HG03442 (cell line): ENCODE measurements around the gene BRI3BP.
"Not testable (repeated sequence)": the region's sequence is repeated elsewhere in the genome, so short reads cannot be mapped to it uniquely, and the experiment has no call there.

Experiments used
- ATAC-seq: cut with Tn5 transposase; IDR thresholded peaks from one replicate; pipeline ENCODE4 v1.9.1; 2021; ENCODE audit warnings: mild to moderate bottlenecking, moderate library complexity; ENCODE audit not compliant: unreplicated experiment

BRI3BP gene

DNA sequence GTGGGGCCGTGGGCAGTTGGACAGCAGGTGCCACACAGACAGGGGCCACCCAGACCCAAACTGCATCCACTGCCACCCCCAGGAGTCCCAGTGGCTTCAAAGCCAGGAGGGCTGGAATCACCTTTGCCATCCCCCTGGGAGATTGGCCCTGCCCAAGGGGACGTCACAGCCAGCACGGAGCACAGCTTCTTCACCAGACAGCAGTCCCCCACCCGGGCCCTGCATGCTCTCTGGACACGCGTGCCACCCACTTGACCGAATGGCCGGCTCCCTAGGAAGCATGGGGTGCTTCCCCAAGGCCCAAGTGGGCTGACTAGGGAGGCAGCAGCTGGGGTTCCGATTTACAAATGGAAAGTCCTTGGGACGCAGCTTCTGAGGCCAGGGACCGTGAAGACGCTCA lies 21.8 kb upstream of the BRI3BP start:
- no peak for ATAC-seq

DNA sequence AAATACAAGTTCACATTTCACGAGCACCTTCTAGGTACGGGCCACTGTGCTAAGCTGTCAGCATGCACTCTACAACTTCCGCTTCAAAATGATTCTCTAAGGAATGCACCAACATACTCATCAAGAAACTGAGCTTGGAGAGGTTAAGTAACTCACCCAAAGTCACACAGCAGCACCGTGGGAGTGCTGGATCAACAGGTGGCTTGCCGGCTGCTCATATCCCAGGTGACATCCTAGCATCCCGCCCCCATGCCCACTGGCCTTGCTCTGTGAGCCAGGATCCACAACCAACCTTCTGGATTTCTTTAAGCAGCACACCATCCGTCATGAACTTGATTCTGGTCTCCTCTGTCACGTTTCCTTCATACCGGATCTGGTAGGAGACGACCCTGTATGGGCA lies 21.2 kb upstream of the BRI3BP start:
- no peak for ATAC-seq

DNA sequence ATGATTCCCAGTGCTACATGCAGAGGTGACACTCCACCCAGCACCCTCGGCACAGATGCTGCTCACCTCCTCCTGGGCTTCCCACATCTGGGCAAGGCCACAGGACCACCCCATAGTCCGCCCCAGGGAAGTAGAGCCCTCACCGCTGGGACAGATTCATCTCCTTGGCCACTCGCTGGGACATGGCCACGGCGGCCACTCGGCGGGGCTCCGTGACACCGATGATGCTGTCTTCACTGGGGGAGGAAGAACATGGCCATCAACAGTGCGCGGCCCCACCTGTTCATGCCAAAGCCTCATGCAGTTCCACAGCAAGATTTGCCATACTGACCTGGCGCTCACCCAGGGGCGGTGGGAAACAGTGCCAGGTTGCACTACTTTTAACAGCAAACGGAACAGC lies 18.2 kb upstream of the BRI3BP start:
- no peak for ATAC-seq

DNA sequence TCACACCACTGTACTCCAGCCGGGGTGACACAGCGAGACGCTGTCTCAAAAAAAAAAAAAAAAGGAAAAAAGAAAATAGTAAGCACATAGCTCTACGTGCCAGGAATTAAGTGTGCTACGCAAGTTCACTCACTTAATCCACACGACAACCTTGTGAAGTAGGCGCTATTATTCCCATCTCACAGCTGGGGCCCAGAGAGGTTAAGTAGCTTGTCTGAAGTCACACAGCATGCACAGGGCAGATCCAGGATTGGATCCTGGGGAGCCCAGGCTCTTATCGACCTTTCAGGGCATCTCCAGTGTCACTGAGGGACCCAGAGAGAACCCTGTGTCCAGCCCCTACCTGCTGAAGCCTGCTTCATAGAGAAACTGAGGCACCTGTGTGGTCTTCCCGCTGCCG lies 16.4 kb upstream of the BRI3BP start:
- no peak for ATAC-seq

DNA sequence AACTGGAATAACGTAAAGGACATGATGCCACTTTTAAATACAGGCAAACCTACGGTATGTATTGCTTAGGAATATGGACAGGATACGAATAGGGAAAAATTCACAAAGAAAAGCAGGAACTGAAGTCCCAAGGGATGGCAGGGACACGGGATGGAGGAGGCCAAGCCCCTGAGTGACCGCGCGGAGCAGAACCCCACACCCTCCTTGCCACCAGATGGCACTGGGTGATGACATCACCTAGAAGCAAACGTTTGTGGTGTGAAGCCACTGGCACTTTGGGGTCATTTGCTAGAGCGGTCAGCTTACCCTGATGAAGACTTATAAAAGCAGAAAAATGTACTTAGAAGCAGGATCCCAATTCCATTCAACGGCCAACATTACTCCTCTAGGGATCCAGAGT lies 13.9 kb upstream of the BRI3BP start:
- no peak for ATAC-seq

DNA sequence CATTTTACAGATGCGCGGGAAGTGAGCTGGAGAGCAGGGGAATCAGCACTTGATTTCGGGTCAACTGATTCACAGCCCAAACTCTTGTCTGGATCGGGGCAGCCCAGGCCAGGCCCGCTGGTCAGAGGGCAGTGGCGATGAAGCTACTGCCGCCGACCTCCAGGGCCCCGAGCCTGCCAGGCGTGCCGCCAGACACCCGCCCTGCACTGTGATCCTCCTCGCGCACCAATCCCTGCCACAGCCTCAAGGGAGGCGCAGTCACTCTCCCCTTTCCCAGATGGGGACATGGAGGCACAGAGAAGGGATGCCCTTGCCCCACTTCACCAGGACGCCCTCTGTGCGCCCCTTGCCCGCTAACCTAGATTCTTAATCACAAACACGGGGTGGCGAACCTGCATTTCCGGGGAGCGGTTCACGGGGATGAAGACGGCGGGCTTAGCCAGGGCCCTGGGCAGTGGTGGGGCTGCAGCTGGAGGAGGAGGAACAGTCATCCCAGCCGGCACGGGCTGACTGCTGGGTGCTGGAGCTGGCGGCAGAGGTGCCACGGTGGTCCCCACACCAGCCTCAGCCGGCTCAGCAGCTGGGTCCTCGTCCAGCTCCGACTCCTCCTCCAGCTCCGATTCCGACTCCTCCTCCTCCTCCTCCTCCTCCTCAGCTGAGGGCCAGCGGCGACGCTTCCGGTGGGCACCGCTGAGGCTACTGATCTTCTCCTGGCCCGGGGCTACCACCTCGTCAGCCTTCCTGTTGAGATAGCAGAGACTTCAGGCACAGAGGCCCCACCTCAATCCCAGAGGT lies 13.2 kb upstream of the BRI3BP start:
- no peak for ATAC-seq

DNA sequence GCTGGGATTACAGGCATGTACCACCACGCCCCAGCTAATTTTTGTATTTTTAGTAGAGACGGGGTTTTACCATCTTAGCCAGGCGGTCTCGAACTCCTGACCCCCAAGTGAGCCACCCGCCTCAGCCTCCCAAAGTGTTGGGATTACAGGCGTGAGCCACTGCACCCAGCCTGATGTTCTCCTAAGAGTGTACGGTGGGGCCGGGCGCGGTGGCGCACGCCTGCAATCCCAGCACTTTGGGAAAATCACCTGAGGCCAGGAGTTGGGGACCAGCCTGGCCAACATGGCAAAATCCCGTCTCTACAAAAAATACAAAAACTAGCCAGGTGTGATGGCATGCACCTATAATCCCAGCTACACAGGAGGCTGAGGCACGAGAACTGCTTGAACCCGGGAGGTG lies 6.6 kb upstream of the BRI3BP start:
- not testable (repeated sequence) for ATAC-seq

DNA sequence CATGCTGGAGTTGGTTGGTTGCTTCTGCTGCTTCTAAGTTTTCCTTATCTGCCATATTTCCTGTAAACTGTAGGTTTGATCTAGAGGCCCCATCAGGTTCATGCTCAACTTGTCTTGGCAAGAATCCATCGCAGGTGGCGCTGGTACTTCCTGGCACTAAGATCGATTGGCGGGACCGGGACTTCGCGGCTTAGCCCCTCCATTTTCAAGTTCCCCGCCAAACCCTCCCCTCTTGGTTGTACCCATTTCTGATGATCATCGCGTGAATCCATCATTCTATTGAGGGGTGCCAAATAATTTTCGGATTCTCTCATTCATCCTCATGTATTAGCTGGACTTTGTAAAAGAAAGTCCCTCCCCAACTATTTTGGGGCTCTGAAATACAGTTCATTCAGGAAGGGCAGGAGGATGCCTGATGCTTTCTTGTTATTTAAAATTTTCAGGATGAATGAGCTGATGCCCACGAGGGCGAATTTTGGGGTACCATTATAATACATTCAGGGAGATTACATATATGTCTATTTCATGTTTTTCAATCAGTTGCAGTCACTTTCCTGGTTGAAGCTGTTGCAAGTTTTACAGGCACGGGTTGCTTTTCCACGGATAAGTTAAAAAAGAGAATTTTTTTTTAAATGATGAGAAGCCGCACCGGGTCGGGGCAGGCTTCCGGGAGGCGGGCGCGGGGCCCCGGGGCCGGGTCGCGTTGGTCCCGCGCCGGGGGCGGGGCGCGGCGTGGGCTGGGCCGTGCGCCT lies 395 bp upstream of the BRI3BP start:
- ATAC-seq, result no peak

DNA sequence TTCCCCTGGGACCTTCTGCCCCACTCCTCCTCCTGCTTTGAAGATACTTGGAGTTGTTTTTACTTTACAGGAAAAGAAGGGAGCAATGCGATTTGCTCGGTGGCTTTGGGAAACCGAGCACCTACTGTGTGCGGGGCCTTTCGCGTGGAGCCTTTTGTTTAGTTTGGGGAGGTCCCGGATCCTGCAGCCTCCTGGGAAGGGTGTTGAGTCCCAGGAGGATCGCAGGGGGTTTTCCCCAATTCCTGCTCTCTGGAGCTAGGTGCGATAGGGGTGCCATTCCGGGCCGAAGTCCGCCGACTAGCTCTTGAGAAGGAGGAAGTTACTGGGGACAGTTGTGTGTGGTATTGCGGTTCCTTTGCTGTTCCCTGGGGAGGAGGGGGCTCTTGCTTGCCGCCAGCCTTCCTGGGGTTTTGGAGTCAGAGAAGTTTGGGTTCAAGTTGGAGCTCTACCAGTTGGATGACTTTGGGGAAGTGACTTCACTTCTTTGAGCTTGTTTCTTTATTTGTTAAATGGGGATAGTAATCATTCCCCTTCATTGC lies 1.1 kb downstream of the BRI3BP start:
- ATAC-seq, result peak; percentile 26

DNA sequence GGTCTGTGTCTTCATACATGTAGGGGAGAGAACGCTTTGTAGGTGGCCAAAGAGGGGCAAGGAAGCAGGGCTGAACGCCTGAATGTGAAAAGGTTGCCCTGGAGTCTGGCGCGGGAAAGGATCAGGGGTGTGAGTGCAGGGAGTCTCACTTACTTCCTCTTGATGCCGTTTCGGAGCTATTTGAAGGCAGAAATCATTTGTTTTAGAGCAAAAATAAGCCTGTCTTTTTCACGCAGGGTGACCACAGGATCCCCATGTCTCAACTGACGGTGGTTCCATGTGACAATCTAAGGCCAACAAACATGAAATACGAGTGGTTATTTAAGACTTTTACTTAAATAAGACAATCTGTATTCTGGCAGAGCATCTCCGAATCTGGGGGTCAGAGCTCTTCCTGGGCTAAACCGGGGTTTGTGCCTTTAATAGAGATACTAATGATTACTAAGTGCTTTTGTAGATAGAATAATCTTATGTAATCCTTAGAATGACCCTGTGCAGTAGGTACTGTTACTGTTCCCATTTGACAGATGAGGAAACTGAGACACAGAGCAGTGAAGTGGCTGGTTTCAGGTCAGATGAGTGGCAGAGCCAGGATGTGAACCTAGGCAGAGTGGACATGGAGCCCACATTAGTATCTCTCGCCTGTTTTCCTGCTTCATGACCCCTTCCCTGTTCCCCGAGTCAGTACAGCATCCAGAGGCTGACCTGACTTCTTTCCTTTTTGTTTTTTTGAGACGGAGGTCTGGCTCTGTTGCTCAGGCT lies 1.9 kb downstream of the BRI3BP start:
- ATAC-seq, result no peak

DNA sequence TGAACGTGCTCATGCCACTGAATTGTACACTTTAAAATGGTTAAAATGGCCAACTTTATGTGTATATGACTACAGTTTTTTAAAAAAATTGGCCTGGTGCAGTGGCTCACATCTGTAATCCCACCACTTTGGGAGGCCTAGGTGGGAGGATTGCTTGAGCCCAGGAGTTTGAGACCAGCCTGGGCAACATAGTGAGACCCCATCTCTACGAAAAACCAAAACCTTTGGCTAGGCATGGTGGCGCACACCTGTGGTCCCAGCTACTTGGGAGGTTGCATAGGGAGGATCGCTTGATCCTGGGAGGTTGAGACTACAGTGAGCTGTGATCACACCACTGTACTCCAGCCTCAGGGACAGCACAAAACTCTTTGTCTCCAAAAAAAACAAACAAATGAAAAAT lies 5.3 kb downstream of the BRI3BP start:
- no peak for ATAC-seq

DNA sequence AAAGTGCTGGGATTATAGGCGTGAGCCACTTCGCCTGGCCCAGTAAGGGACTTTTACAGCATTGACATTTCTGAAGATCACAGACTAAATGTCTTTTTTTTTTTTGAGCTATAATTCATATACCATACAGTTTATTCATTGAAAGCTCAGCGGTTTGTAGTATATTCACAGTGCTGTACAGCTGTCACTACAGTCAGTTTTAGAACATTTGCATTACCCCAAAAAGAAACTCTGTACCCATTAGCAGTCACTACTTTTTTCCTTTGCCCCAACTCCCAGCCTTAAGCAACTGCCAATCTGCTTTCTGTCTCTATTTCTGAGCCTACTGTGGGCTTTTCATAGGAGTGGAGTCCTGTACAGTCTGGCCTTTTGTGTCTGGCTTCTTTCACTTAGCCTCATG lies 8.2 kb downstream of the BRI3BP start:
- no peak for ATAC-seq

DNA sequence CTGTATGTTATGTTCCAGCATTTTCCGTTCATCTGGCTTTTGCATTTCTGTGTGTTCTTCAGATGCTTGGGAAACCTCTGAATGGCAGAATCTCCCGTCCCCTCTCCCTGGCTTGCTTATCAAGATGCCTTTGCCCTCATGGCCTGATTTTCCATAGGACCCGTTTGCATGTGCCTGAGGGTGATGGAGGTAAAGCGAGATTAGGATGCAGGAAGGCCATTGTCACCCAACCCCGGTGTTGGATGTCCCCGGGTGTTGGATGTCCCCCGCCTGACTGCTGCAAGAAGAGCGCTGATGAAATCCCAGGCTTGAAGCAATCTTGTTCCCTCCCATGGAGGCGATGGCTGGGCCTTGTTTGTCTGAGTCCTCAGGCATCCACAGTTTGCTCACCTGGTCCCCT lies 9.6 kb downstream of the BRI3BP start:
- ATAC-seq, result no peak

DNA sequence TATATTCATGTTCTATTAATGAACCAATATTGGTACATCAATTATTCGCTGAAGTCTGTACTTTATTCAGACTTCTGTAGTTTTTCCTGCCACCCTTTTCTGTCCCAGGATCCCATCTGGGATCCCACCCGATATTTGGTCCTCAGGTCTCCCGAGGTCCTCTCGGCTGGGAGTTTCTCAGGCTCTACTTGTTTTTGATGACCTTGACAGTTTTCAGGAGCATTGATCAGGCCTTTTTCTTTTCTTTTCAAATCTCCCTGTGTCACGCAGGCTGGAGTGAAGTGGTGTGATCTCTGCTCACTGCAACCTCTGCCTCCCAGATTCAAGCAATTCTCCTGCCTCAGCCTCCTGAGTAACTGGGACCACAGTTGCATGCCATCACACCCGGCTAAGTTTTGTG lies 11.2 kb downstream of the BRI3BP start:
- no peak for ATAC-seq

DNA sequence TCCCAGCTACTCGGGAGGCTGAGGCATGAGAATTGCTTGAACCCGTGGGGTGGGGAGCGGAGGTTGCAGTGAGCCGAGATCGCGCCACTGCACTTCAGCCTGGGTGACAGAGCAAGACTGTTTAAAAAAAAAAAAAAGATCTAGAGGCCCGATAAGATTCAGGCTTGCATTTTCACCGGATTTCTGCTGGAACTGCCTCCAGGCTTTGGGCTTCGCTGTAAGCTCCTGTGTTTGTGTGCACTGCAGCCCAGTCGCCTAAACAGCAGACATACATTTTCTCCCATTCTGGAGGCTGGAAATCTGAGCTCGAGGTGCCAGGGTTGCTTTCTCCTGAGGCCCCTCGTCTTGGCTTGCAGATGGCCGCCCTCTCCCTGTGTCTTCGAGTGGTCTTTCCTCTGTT lies 12.2 kb downstream of the BRI3BP start:
- no peak for ATAC-seq

DNA sequence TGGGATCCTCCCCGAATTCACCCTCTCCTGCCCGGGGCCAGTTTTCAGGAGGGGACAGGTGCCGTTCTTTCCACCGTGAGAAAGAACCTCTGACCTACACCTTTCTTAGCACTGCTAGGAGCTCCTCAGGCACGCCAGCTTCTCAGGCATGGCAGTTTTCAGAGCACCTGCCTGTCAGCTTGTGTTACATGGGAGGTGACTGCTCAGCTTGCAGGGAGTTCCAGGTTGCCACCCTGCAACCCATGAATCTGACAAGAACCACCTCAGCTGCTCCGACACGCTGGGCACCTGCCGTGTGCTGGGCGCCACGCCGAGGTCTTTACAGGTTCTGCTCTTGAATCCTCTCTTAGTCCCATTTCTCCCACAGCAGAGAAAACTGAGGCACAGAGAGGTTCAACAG lies 12.9 kb downstream of the BRI3BP start:
- ATAC-seq, result no peak

DNA sequence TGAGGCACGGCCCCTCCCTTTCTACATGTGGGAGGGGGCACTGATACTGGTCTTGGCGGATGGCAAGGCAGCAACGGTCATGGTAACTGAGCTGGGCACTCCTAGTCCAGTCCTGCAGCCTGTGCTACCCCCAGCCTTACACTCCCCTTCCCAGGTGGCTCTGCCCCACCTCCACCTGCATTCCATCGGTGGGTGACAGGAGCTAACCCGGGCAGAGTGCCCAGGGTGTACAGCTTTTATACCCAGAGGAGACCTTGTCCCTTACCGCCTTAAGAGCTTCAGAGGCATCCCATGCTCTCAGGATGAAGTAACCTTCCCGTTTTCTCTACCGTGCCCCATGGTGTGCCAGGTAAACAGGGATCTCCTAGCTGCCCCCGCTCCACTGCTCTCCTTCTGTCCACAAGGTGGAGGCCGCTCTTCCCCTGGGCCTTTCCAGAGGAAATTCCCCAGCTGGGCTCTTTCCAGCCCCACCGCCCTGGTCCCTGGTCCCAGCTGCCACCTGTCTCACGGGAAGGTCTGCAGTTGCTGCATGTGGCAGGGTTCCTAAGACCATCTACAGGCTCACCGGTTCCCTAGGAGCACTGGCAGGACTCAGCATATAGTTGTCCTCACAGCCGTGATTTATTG lies 20.5 kb downstream of the BRI3BP start:
- no peak for ATAC-seq

DNA sequence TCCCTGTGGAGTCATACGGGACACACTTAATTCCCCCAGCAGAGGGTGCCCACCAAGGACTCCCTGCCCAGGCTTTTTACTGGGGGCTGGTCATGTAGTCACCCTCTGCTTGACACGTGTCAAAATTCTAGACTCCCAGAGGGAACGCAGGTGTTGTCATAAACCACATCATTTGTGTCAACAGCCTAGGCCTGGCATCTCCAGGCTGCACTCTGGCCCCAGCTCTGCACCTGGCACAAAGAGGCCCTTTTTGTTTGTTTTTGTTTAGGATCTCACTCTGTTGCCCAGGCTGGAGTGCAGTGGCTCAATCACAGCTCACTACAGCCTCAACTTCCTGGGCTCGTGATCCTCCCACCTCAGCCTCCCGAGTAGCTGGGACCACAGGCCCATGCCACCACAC lies 21.1 kb downstream of the BRI3BP start:
- no peak for ATAC-seq

DNA sequence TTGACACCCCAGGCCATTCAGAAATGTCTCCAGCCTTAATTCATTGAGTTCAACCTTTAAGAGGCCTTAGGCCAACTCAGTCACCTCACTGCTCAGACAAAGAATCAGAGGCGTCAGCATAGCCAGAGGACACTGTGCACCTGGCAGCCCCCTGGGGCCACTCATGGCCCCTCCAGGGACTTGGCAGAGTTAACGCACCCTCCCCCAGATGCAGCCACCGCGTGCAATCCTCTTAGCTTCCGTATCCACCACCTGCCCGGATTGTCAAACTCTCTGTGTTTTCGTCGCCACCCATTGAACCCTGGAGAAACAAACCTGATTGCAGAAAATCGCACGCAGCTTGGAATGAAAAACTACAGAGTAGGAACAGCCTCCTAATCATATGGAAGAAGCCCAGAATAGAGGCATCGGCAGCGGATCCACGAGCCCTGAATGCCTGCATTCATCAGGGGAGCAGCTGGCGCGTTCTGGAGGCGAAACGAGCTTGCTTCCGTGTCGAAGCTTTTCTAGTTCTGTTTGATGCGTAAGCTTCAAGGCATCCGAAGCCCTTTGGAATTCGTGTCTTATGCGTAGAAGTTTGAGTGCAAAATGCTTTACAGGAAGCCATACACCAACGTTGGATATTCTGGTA lies 22.4 kb downstream of the BRI3BP start:
- ATAC-seq, result no peak

DNA sequence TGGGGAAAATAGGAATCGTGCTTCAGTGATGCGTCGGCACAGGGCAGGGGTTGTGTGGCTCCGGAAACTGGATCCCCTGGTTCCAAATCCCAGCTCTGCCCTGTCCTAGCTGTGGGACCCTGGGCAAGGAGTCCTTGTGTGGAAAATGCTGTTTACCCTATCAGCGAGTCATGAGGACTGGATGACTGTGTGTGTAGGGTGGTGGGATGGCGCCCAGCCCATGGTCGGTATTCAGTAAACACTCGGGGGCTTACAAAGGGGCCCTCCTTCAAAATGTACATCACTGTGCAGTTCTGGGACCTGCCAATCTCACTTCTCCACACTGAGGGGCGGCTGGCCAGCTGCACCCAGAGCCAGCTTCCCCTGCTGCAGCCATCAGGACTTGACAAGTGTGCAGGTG lies 24.4 kb downstream of the BRI3BP start:
- ATAC-seq, result no peak

DNA sequence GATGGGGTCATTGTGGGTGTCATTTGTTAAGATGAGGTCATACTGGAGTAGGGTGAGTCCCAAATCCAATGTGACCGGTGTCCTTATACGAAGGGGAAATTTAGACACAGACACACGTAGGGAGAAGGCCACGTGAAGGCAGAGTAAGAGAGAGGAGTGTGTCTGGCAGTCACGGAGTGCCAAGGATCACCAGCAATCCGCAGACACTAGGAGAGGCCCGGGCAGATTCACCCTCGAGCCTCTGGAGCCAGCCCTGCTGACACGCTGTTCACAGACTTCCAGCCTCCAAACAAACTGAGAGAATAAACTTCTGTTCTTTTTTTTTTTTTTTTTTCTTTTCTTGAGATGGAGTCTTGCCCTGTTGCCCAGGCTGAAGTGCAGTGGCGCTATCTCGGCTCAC lies 24.9 kb downstream of the BRI3BP start:
- no peak for ATAC-seq
